ENCODE measurements around the gene DHX35. TPM values are rescaled to one million over a fixed set of nuclear protein-coding genes. Genes with fewer than 3 reads are reported as not detected.
A peak's percentile ranks its signal among the peaks of the same experiment; 100 is the strongest.

DHX35 gene
- total RNA-seq, 1 donor from 2014 or later = 15.2 TPM

GRCh38 chr20:38982291-38982690 lies 20.1 kb downstream of the DHX35 start:
- no peaks in the 10 kb centered on the region for H3K27me3 Mint-ChIP-seq (ENCODE audit: low read depth)
- peak overlapping the region; percentile 28 for H3K27ac Mint-ChIP-seq

GRCh38 chr20:38985060-38985459 lies 22.9 kb downstream of the DHX35 start:
- Mint-ChIP-seq H3K36me3 (peaks cover 26% of the 10 kb centered on the region), H3K9me3 (peaks cover 2% of the 10 kb centered on the region), H3K27me3 (ENCODE audit: low read depth) (no peaks in the 10 kb centered on the region), H3K27ac (no peak overlapping the region), H3K4me3 (no peak overlapping the region), H3K4me1 (peaks cover 6% of the 10 kb centered on the region)
- DNase-seq (ENCODE audit: low spot score in 2 of 2, unreplicated experiment in 2 of 2) = no peak
- no peak for TF ChIP-seq CTCF (IDR thresholded peaks at IDR 0.05; ENCODE audit: unreplicated experiment)

More at GRCh38 chr20:38982291-38982690, 20.1 kb downstream of the DHX35 start:
- TF ChIP-seq CTCF (IDR thresholded peaks at IDR 0.05; ENCODE audit: unreplicated experiment) = no peak
- peaks cover 10% of the 10 kb centered on the region for H3K36me3 Mint-ChIP-seq
- H3K4me1 Mint-ChIP-seq = peaks cover 6% of the 10 kb centered on the region
- DNase-seq (ENCODE audit: low spot score in 2 of 2, unreplicated experiment in 2 of 2) = no peak
- H3K4me3 Mint-ChIP-seq = no peak overlapping the region
- no peaks in the 10 kb centered on the region for H3K9me3 Mint-ChIP-seq

- H3K27me3 Mint-ChIP-seq (ENCODE audit: low read depth) = no peaks in the 10 kb centered on the region
Measured at GRCh38 chr20:38985603-38986170, 23.5 kb downstream of the DHX35 start.

GRCh38 chr20:38986663-38987062 lies 24.5 kb downstream of the DHX35 start:
- no peaks in the 10 kb centered on the region for H3K27me3 Mint-ChIP-seq (ENCODE audit: low read depth)
- peaks cover 6% of the 10 kb centered on the region for H3K4me1 Mint-ChIP-seq
- no peak overlapping the region for H3K4me3 Mint-ChIP-seq
- no peak for DNase-seq (ENCODE audit: low spot score in 2 of 2, unreplicated experiment in 2 of 2)
- H3K36me3 Mint-ChIP-seq = peaks cover 27% of the 10 kb centered on the region
- H3K9me3 Mint-ChIP-seq = peaks cover 3% of the 10 kb centered on the region
- no peak overlapping the region for H3K27ac Mint-ChIP-seq
- no peak for TF ChIP-seq CTCF (IDR thresholded peaks at IDR 0.05; ENCODE audit: unreplicated experiment)

More at GRCh38 chr20:38985603-38986170, 23.5 kb downstream of the DHX35 start:
- Mint-ChIP-seq H3K9me3 (peaks cover 3% of the 10 kb centered on the region), H3K4me1 (peaks cover 6% of the 10 kb centered on the region), H3K36me3 (peaks cover 27% of the 10 kb centered on the region), H3K27ac (peak overlapping the region; percentile 12), H3K4me3 (no peak overlapping the region)
- DNase-seq (ENCODE audit: low spot score in 2 of 2, unreplicated experiment in 2 of 2) = no peak
- TF ChIP-seq CTCF (IDR thresholded peaks at IDR 0.05; ENCODE audit: unreplicated experiment) = no peak

- no peak overlapping the region for H3K4me3 Mint-ChIP-seq
- DNase-seq (ENCODE audit: low spot score in 2 of 2, unreplicated experiment in 2 of 2) = no peak
- H3K9me3 Mint-ChIP-seq = peaks cover 3% of the 10 kb centered on the region
- no peak for TF ChIP-seq CTCF (IDR thresholded peaks at IDR 0.05; ENCODE audit: unreplicated experiment)
- no peaks in the 10 kb centered on the region for H3K4me1 Mint-ChIP-seq
- peaks cover 23% of the 10 kb centered on the region for H3K36me3 Mint-ChIP-seq
- H3K27me3 Mint-ChIP-seq (ENCODE audit: low read depth) = no peaks in the 10 kb centered on the region
- H3K27ac Mint-ChIP-seq = no peak overlapping the region
Measured at GRCh38 chr20:38987777-38988176, 25.6 kb downstream of the DHX35 start.
